Duodenal mucosa (tissue), 2 donors: ENCODE results near the gene SRGN.

Source experiments
- H3K27ac ChIP-seq: one replicate; pipeline ENCODE4 v1.7.0; 2013; ENCODE audit warnings: low read depth, low read length
- H3K27me3 ChIP-seq, 2 donors: one replicate each; pipeline ENCODE4 v1.7.0; 2013; ENCODE audit warnings: low read length in 2 of 2, control low read depth in 1 of 2; ENCODE audit not compliant: insufficient read depth in 2 of 2, control insufficient read depth in 1 of 2
- H3K36me3 ChIP-seq, 2 donors: one replicate each; pipeline ENCODE4 v1.7.0; 2013; ENCODE audit warnings: low read length in 2 of 2, control low read depth in 1 of 2; ENCODE audit not compliant: insufficient read depth in 2 of 2, control insufficient read depth in 1 of 2
- H3K4me1 ChIP-seq, 2 donors: one replicate each; pipeline ENCODE4 v1.7.0; 2013; ENCODE audit warnings: low read length in 2 of 2, control low read depth in 1 of 2; ENCODE audit not compliant: insufficient read depth in 2 of 2, control insufficient read depth in 1 of 2
- H3K4me3 ChIP-seq, 2 donors: one replicate each; pipeline ENCODE4 v1.7.0; 2013; ENCODE audit warnings: low read length in 2 of 2, low read depth in 1 of 2
- H3K9ac ChIP-seq, 2 donors: one replicate each; pipeline ENCODE4 v1.7.0; 2013; ENCODE audit warnings: low read length in 2 of 2, low read depth in 1 of 2
- H3K9me3 ChIP-seq, 2 donors: one replicate each; pipeline ENCODE4 v1.7.0; 2013; ENCODE audit warnings: low read length in 2 of 2, control low read depth in 1 of 2; ENCODE audit not compliant: control insufficient read depth in 1 of 2

SRGN gene

DNA sequence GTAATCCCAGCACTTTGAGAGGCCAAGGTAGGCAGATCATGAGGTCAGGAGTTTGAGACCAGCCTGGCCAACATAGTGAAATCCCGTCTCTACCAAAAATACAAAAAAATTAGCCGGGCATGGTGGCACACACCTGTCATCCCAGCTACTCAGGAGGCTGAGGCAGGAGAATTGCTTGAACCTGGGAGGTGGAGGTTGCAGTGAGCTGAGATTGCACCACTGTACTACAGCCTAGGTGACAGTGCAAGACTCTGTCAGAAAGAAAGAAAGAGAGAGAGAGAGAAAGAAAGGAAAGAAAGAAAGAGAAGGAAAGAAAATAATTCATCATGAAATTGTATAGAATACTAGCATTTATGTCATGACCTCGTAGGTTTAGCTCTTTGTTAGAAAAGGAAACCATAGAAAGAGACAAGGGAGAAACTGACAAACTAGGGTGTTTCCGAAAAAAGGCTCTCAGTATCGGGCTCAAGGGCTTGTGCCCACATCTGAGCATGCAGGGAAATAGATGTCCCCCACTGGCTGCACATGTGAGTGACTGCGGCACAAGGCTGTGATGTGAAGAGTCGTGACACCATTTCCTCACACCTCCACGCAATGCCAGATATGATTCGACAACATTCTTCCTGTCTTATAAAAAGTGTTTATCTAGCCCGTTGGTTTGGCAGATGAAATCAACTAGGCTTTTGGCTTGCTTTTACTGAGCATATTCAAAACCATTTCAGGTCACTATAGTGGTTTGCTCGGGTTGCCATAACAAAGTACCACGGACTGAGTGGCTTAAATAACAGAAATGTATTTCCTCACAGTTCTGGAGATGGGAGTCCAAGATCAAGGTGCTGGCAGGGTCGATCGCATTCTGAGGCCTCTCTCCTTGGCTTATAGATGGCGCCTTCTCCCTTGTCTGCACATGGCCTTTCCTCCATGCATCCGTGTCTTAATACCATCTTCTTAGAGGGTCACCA, 2.0 kb downstream of the SRGN start:
- peak overlapping the region; percentile 40 for H3K27ac ChIP-seq

DNA sequence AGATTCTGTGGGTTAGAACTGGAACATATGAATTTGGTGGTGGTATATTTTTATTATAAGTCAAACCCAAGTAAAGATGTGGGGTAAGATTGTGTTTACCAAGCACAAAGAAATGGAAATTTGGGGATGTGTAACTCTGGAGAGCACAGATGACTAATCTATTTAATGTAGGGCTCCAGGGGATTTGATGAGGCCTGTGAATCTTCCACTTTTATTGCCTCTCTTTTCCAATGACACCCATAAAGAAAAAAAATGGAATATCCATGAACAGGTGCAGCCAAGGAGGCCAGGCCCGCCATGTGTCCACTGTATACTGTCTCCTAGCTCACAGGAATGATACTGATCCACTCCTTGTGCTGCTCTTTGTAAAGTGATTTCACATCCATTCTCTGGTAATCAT, 2.8 kb downstream of the SRGN start:
- peak overlapping the region; percentile 29 to 78 for H3K9ac ChIP-seq
- H3K36me3 ChIP-seq = no peaks in the 10 kb centered on the region
- peak overlapping the region; percentile 21 to 52 for H3K4me3 ChIP-seq
- H3K9me3 ChIP-seq = no peaks in the 10 kb centered on the region
- no peaks in the 10 kb centered on the region for H3K27me3 ChIP-seq
- peak overlapping the region; percentile 40 for H3K27ac ChIP-seq
- peaks cover 3 to 12% of the 10 kb centered on the region in 2 donors for H3K4me1 ChIP-seq

More for the DNA sequence above, 2.0 kb downstream of the SRGN start:
- no peaks in the 10 kb centered on the region for H3K36me3 ChIP-seq
- H3K27me3 ChIP-seq = no peaks in the 10 kb centered on the region
- H3K4me1 ChIP-seq = peaks cover 3 to 12% of the 10 kb centered on the region in 2 donors
- peak overlapping the region; percentile 52 to 60 for H3K4me3 ChIP-seq
- H3K9me3 ChIP-seq = no peaks in the 10 kb centered on the region
- H3K9ac ChIP-seq = peak overlapping the region; percentile 29 to 78

DNA sequence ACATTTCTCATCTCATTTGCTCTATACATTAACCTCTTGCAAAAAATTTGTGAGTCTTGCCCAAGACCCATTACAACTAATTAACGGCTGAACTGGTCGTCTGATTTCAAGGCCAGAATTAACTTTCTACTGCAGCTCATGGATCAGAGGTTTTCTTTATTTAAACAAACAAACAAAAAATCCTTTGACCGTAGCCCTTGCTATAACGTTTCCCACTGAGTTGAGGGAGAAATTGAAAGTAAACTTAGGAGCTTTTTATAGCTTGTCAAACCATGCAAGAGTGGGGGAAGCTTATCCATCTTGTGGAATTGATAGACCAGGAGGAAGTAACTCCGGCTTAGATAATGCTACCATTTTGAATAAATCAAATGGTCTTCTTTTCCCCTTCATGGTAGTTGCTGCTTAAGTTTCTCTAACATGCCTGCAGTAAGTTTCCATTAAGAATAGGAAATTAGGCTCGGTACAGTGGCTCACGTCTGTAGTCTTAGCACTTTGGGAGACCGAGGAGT, 3.3 kb downstream of the SRGN start:
- H3K4me1 ChIP-seq = peaks cover 3 to 10% of the 10 kb centered on the region in 2 donors

DNA sequence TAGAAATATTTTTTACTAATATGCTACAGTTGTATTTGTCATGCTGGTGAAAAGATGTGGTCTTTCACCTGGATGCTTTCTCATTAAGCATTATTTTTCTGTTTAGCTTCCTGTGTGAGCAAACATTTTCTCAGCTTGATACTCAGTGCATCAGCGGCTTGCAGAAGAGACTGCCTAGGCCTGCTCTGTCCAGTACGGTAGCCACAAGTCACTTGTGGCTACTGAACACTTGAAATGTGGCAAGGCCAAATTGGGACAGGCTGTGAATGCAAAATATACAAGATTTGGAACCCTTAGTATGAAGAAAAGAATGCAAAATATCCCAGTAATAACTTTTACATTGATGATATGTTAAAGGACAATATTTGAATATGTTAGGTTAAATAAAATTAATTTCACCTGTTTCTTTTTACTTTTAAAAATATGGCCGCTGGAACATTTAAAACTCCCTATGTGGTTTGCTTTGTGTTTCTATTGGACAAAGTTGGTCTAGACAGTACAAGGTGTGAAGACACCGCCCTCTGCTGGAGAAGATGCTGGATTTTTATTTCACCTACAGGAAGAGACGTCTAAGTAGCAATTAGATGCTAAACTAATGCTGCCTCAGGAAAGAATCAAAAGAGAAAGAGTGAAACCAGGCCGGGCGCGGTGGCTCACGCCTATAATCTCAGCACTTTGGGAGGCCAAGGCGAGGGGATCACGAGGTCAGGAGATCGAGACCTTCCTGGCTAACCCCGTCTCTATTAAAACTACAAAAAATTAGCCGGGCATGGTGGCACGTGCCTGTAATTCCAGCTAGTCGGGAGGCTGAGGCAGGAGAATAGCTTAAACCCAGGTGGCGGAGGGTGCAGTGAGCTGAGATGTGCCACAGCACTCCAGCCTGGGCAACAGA, 5.3 kb downstream of the SRGN start:
- no peak overlapping the region for H3K27ac ChIP-seq
- H3K9ac ChIP-seq = peak overlapping the region in 1 of 2 donors; percentile 49
- no peak overlapping the region for H3K4me3 ChIP-seq
- no peaks in the 10 kb centered on the region for H3K36me3 ChIP-seq
- peaks cover 3 to 9% of the 10 kb centered on the region in 2 donors for H3K4me1 ChIP-seq
- no peaks in the 10 kb centered on the region for H3K9me3 ChIP-seq
- H3K27me3 ChIP-seq = no peaks in the 10 kb centered on the region

More for the DNA sequence above, 3.3 kb downstream of the SRGN start:
- H3K4me3 ChIP-seq = peak overlapping the region; percentile 24 to 52
- H3K36me3 ChIP-seq = no peaks in the 10 kb centered on the region
- no peaks in the 10 kb centered on the region for H3K27me3 ChIP-seq
- no peaks in the 10 kb centered on the region for H3K9me3 ChIP-seq
- peak overlapping the region; percentile 40 for H3K27ac ChIP-seq
- peak overlapping the region in 1 of 2 donors; percentile 78 for H3K9ac ChIP-seq

DNA sequence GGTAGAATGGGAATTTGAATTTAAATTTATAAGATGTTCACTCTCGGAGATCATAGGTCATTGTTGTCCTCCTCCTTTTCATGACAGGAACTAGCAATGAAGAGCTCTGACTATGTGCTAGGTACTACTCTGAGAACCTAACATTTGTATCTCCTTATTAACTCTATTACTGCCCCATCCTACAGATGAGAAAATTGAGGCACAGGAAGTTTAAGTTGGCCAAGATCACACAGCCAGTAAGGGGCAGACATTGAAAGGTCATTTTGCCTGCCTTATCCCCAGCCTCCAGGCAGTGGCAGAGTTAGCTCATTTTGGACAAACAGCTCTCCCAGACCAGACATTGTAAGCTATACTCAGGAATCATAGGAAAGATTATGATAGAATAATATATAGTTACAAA, 6.0 kb downstream of the SRGN start:
- Histone ChIP-seq H3K4me1 (peaks cover 3 to 9% of the 10 kb centered on the region in 2 donors), H3K4me3 (no peak overlapping the region), H3K27ac (no peak overlapping the region), H3K27me3 (no peaks in the 10 kb centered on the region), H3K9me3 (no peaks in the 10 kb centered on the region), H3K9ac (no peak overlapping the region), H3K36me3 (no peaks in the 10 kb centered on the region)

DNA sequence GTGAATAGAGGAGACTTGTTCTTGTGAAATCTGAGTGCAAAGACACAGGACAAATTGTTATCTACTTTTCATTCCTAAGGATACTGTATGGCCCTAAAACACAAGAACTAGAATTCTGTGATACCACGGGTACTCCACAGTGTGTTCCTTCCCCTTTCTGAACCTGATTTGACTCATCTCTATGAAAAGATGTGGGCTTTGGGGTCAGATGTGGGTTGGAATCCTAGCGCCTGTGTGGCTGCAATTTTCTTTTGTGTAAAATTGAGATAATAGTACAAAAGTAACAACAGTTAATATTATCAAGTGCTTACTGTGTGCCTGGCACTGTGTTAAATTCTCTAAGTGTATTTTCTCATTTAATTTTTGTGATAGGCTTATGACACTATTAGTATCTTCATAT, 8.1 kb downstream of the SRGN start:
- Histone ChIP-seq H3K9me3 (no peaks in the 10 kb centered on the region), H3K27ac (no peak overlapping the region), H3K4me1 (peaks cover 3 to 7% of the 10 kb centered on the region in 2 donors), H3K9ac (no peak overlapping the region), H3K27me3 (no peaks in the 10 kb centered on the region), H3K36me3 (no peaks in the 10 kb centered on the region), H3K4me3 (no peak overlapping the region)

DNA sequence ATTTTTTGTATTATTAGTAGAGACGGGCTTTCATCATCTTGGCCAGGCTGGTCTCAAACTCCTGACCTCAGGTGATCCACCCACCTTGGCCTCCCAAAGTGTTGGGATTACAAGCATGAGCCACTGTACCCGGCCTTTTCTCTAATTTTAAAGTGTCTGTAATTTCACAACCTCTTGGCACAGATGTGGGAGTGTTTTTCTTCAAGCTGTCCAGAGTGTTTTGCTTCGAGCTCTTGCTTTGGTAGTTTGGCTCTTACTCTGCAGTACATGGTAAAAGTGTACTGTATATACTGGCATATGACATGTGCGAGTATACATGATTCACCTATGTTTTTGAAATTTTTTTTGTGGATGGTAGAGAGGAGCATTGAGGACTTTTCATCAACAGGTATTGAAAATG, 9.8 kb downstream of the SRGN start:
- Histone ChIP-seq H3K9me3 (no peaks in the 10 kb centered on the region), H3K9ac (no peak overlapping the region), H3K27me3 (no peaks in the 10 kb centered on the region), H3K4me3 (no peak overlapping the region), H3K27ac (no peak overlapping the region), H3K4me1 (peaks cover 3% of the 10 kb centered on the region in 2 donors), H3K36me3 (no peaks in the 10 kb centered on the region)

DNA sequence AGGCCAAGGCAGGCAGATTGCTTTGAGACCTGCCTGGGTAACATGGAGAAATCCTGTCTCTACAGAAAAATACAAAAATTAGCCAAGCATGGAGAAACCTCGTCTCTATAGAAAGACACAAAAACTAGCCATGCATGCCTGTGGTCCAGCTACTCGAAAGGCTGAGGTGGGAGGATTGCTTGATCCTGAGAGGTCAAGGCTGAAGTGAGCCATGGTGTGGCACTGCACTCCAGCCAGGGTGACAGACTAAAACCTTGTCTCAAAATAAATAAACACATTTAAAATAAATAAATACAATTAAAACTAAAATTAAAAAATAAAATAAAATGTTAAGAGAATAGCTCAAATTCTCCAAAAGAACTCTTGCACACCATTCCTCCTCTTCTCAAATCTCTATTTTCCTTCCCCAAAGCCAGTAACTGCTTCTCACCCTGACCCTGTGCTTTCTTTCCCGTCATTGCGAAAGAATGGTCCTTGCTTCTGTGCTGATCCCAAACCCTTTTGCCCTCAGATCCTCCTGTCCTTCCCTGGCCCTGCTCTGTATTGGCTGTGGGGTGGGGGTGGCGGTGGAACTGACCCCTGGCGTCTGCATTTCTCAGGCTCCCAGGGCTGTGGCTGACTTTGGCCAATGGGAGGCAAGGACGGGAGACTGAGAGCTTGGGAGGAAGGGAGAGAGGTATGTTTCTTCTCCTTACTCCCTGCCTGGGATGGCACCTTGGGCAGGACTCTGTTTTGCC, 12.4 kb downstream of the SRGN start:
- H3K27ac ChIP-seq = no peak overlapping the region
- H3K36me3 ChIP-seq = peaks cover 0 to 3% of the 10 kb centered on the region in 2 donors
- H3K4me3 ChIP-seq = no peak overlapping the region
- no peaks in the 10 kb centered on the region for H3K27me3 ChIP-seq
- H3K9me3 ChIP-seq = no peaks in the 10 kb centered on the region
- no peaks in the 10 kb centered on the region for H3K4me1 ChIP-seq
- H3K9ac ChIP-seq = no peak overlapping the region

DNA sequence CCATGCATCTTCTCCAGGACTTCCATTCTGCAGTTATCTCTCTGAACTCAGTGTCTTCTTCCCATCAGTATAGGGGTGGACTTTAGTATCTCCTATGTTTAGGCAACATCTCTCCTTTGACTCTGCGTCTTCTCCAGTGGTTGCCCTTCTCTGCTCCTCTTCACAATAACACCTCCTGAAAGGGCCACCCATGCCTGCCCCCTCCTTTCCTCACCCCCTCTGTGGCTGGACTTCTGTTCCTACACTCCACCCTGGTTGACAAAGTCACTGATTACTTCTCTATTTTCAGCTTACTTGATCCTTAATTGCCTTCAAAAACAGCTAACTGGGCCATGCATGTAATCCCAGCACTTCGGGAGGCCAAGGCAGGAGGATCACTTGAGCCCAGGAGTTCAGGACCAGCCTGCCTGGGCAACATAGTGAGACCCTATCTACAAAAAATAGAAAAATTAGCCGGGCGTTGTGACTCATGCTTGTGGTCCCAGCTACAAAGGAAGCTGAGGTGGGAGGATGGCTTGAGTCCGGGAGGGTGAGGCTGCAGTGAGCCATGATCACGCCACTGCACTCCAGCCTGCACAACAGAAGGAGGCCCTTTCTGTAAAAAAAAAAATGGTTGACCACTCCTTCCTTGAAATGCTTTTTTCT, 13.7 kb downstream of the SRGN start:
- Histone ChIP-seq H3K27me3 (no peaks in the 10 kb centered on the region), H3K4me1 (no peaks in the 10 kb centered on the region), H3K27ac (no peak overlapping the region), H3K9ac (no peak overlapping the region), H3K4me3 (no peak overlapping the region), H3K9me3 (no peaks in the 10 kb centered on the region), H3K36me3 (peaks cover 0 to 3% of the 10 kb centered on the region in 2 donors)
